HEK293T (cell line): ENCODE data around the gene PNMA8A.

Source experiments
- ELF4 ChIP-seq: fragments of 450-650 bp; IDR thresholded peaks from 2 replicates; pipeline ENCODE4 v1.6.1; 2017; ENCODE audit warnings: antibody characterized with exemption
- FOXK2 ChIP-seq: fragments of 450-650 bp; IDR thresholded peaks from 2 replicates; pipeline ENCODE4 v1.6.1; 2016; ENCODE audit warnings: mild to moderate bottlenecking
- NFRKB ChIP-seq: fragments of 450-650 bp; IDR thresholded peaks from 2 replicates; pipeline ENCODE4 v1.6.1; 2016; ENCODE audit warnings: mild to moderate bottlenecking, moderate library complexity
- SP1 ChIP-seq: fragments of 450-650 bp; IDR thresholded peaks from 2 replicates; pipeline ENCODE4 v1.6.1; 2017

- TF ChIP-seq ELF4 (no peak), NFRKB (no peak), FOXK2 (no peak), SP1 (no peak)
These were observed 14.4 kb downstream of the PNMA8A start for GRCh38 chr19:46456930-46457329.
